Trophoblast cell (in vitro differentiated cells and primary cell): ENCODE results near the gene WDR7.

Experiments
- DNase-seq, 2 donors: peaks; one replicate each; pipeline ENCODE4 v3.0.0-alpha.2; 2016
- H2AFZ ChIP-seq: 2 replicates; pipeline ENCODE4 v1.6.1; 2013; ENCODE audit warnings: low read length, moderate library complexity, mild to moderate bottlenecking; ENCODE audit not compliant: insufficient read depth, poor library complexity
- H2AK5ac ChIP-seq: 2 replicates; pipeline ENCODE4 v1.6.1; 2013; ENCODE audit warnings: mild to moderate bottlenecking, low read length
- H2BK120ac ChIP-seq: 2 replicates; pipeline ENCODE4 v1.6.1; 2013; ENCODE audit warnings: low read length, mild to moderate bottlenecking, moderate library complexity; ENCODE audit not compliant: insufficient read depth, poor library complexity
- H2BK12ac ChIP-seq: 2 replicates; pipeline ENCODE4 v1.6.1; 2013; ENCODE audit warnings: mild to moderate bottlenecking, low read length, moderate library complexity
- H2BK5ac ChIP-seq: 2 replicates; pipeline ENCODE4 v1.6.1; 2013; ENCODE audit warnings: low read length, low read depth, moderate library complexity, mild to moderate bottlenecking; ENCODE audit not compliant: poor library complexity
- H3K14ac ChIP-seq: 2 replicates; pipeline ENCODE4 v1.6.1; 2013; ENCODE audit warnings: mild to moderate bottlenecking, low read length
- H3K18ac ChIP-seq: 2 replicates; pipeline ENCODE4 v1.6.1; 2013; ENCODE audit warnings: mild to moderate bottlenecking, low read length
- H3K23ac ChIP-seq: 2 replicates; pipeline ENCODE4 v1.6.1; 2013; ENCODE audit warnings: low read length
- H3K27ac ChIP-seq: 2 replicates; pipeline ENCODE4 v1.5.1; 2013; ENCODE audit warnings: low read depth, mild to moderate bottlenecking, inconsistent platforms, low read length, moderate library complexity
- H3K27me3 ChIP-seq: 2 replicates; pipeline ENCODE4 v1.6.1; 2013; ENCODE audit warnings: inconsistent platforms, mild to moderate bottlenecking, low read length, moderate library complexity; ENCODE audit not compliant: insufficient read depth
- H3K36me3 ChIP-seq, 2 experiments: 1 replicate in 1 of 2; 2 replicates in 1 of 2; pipeline ENCODE4 v1.6.1; 2013; ENCODE audit warnings: low read length in 2 of 2, mild to moderate bottlenecking in 2 of 2, moderate library complexity in 1 of 2; ENCODE audit not compliant: insufficient read depth in 2 of 2, control insufficient read depth in 1 of 2
- H3K4ac ChIP-seq: 2 replicates; pipeline ENCODE4 v1.6.1; 2013; ENCODE audit warnings: low read depth, mild to moderate bottlenecking, low read length, moderate library complexity
- H3K4me1 ChIP-seq, 2 experiments: 1 replicate in 1 of 2; 2 replicates in 1 of 2; pipeline ENCODE4 v1.6.1; 2013; ENCODE audit warnings: low read length in 2 of 2, mild to moderate bottlenecking in 2 of 2, moderate library complexity in 1 of 2; ENCODE audit not compliant: insufficient read depth in 2 of 2, control insufficient read depth in 1 of 2
- H3K4me2 ChIP-seq: 2 replicates; pipeline ENCODE4 v1.6.1; 2013; ENCODE audit warnings: inconsistent platforms, mild to moderate bottlenecking, low read length, moderate library complexity
- H3K4me3 ChIP-seq: 2 replicates; pipeline ENCODE4 v1.5.1; 2013; ENCODE audit warnings: mild to moderate bottlenecking, low read depth, low read length, inconsistent platforms
- H3K79me1 ChIP-seq: one replicate; pipeline ENCODE4 v1.6.1; 2013; ENCODE audit warnings: low read length
- H3K79me2 ChIP-seq: 2 replicates; pipeline ENCODE4 v1.6.1; 2013; ENCODE audit warnings: low read length, mild to moderate bottlenecking; ENCODE audit not compliant: control insufficient read depth, insufficient read depth, poor library complexity
- H3K9ac ChIP-seq: 2 replicates; pipeline ENCODE4 v1.6.1; 2013; ENCODE audit warnings: mild to moderate bottlenecking, low read length
- H3K9me3 ChIP-seq: 2 replicates; pipeline ENCODE4 v1.6.1; 2013; ENCODE audit warnings: low read depth, mild to moderate bottlenecking, control low read depth, inconsistent platforms, low read length; ENCODE audit not compliant: insufficient read depth
- H4K12ac ChIP-seq: 2 replicates; pipeline ENCODE4 v1.6.1; 2013; ENCODE audit warnings: low read depth, mild to moderate bottlenecking, low read length, moderate library complexity
- H4K8ac ChIP-seq: 2 replicates; pipeline ENCODE4 v1.6.1; 2013; ENCODE audit warnings: low read depth, mild to moderate bottlenecking, low read length, moderate library complexity
- H4K91ac ChIP-seq: one replicate; pipeline ENCODE4 v1.6.1; 2013; ENCODE audit warnings: low read depth, mild to moderate bottlenecking, low read length, moderate library complexity
- WGBS: extraction: QIAGEN DNeasy Blood & Tissue Kit; methylation state at CpG from one replicate; pipeline ENCODE4 v1.1.7; 2013; ENCODE audit warnings: missing lambda C conversion rate; ENCODE audit not compliant: insufficient read length, insufficient coverage; ENCODE audit errors: extremely low coverage; 5-methylcytosine and 5-hydroxymethylcytosine counted together

Gene WDR7

GRCh38 chr18:57073501-57074187 is 422.5 kb downstream of the WDR7 start:
- Histone ChIP-seq H3K79me2 (no peaks in the 10 kb centered on the region), H3K79me1 (no peaks in the 10 kb centered on the region), H3K4ac (no peak overlapping the region), H3K23ac (no peak overlapping the region), H3K18ac (no peak overlapping the region), H3K27ac (no peak overlapping the region), H3K4me3 (no peak overlapping the region), H3K27me3 (no peaks in the 10 kb centered on the region), H3K4me2 (no peak overlapping the region), H3K9ac (no peak overlapping the region), H4K8ac (no peak overlapping the region), H3K14ac (no peak overlapping the region), H2BK12ac (no peak overlapping the region), H4K12ac (no peak overlapping the region), H2AK5ac (no peak overlapping the region), H3K4me1 (no peaks in the 10 kb centered on the region), H4K91ac (no peak overlapping the region), H3K9me3 (no peaks in the 10 kb centered on the region), H2AFZ (no peak overlapping the region), H3K36me3 (no peaks in the 10 kb centered on the region), H2BK5ac (no peak overlapping the region), H2BK120ac (no peak overlapping the region)
- WGBS = no CpG with 5 or more reads among the region's 9 CpGs
- DNase-seq = no peak

- Histone ChIP-seq H3K9ac (no peak overlapping the region), H2AK5ac (no peak overlapping the region), H2BK12ac (no peak overlapping the region), H3K36me3 (no peaks in the 10 kb centered on the region), H3K79me2 (no peaks in the 10 kb centered on the region), H4K12ac (no peak overlapping the region), H4K91ac (no peak overlapping the region), H3K4ac (no peak overlapping the region), H3K4me2 (no peak overlapping the region), H3K4me3 (no peak overlapping the region), H2BK120ac (no peak overlapping the region), H3K9me3 (peaks cover 1% of the 10 kb centered on the region), H3K4me1 (no peaks in the 10 kb centered on the region), H3K18ac (no peak overlapping the region), H2AFZ (no peak overlapping the region), H3K79me1 (no peaks in the 10 kb centered on the region), H2BK5ac (no peak overlapping the region), H4K8ac (no peak overlapping the region), H3K14ac (no peak overlapping the region), H3K27ac (no peak overlapping the region), H3K27me3 (no peaks in the 10 kb centered on the region), H3K23ac (no peak overlapping the region)
- DNase-seq = no peak
- WGBS = no CpG with 5 or more reads among the region's 17 CpGs
Observed at GRCh38 chr18:57075716-57076400, 424.7 kb downstream of the WDR7 start.

- WGBS = no CpG with 5 or more reads among the region's 13 CpGs
- no peak overlapping the region for H3K4ac ChIP-seq
Observed at GRCh38 chr18:57077005-57077765, 426.0 kb downstream of the WDR7 start.

GRCh38 chr18:57077786-57078552 is 426.8 kb downstream of the WDR7 start:
- Histone ChIP-seq H3K27ac (no peak overlapping the region), H3K79me2 (no peaks in the 10 kb centered on the region), H3K79me1 (no peaks in the 10 kb centered on the region), H3K23ac (no peak overlapping the region), H2BK5ac (no peak overlapping the region), H3K14ac (no peak overlapping the region), H3K9ac (no peak overlapping the region), H4K91ac (no peak overlapping the region), H3K4me3 (no peak overlapping the region), H4K12ac (no peak overlapping the region), H3K4me1 (no peaks in the 10 kb centered on the region), H4K8ac (no peak overlapping the region), H3K4me2 (no peak overlapping the region), H3K36me3 (no peaks in the 10 kb centered on the region), H3K9me3 (peaks cover 2% of the 10 kb centered on the region), H3K18ac (no peak overlapping the region), H2AFZ (no peak overlapping the region), H2BK120ac (no peak overlapping the region), H2AK5ac (no peak overlapping the region), H3K27me3 (no peaks in the 10 kb centered on the region), H3K4ac (no peak overlapping the region), H2BK12ac (no peak overlapping the region)
- WGBS = no CpG with 5 or more reads among the region's 11 CpGs
- no peak for DNase-seq

More at GRCh38 chr18:57077005-57077765, 426.0 kb downstream of the WDR7 start:
- no peak for DNase-seq
- no peak overlapping the region for H3K14ac ChIP-seq
- no peaks in the 10 kb centered on the region for H3K79me1 ChIP-seq
- no peak overlapping the region for H3K23ac ChIP-seq
- no peak overlapping the region for H3K4me2 ChIP-seq
- no peak overlapping the region for H2AK5ac ChIP-seq
- H4K12ac ChIP-seq = no peak overlapping the region
- H4K91ac ChIP-seq = no peak overlapping the region
- no peak overlapping the region for H2AFZ ChIP-seq
- no peak overlapping the region for H3K27ac ChIP-seq
- H3K9ac ChIP-seq = no peak overlapping the region
- H3K4me3 ChIP-seq = no peak overlapping the region
- no peak overlapping the region for H3K18ac ChIP-seq
- no peaks in the 10 kb centered on the region for H3K79me2 ChIP-seq
- H2BK120ac ChIP-seq = no peak overlapping the region
- H2BK5ac ChIP-seq = no peak overlapping the region
- H3K4me1 ChIP-seq = no peaks in the 10 kb centered on the region
- H4K8ac ChIP-seq = no peak overlapping the region
- H3K27me3 ChIP-seq = no peaks in the 10 kb centered on the region
- H2BK12ac ChIP-seq = no peak overlapping the region
- H3K36me3 ChIP-seq = no peaks in the 10 kb centered on the region
- H3K9me3 ChIP-seq = peaks cover 2% of the 10 kb centered on the region
